GM10266 (cell line): ENCODE measurements around the gene OCIAD2.
"Not testable (repeated sequence)": the region's sequence is repeated elsewhere in the genome, so short reads cannot be mapped to it uniquely, and the experiment has no call there.

Experiments
- DNase-seq: peaks from one replicate; pipeline ENCODE4 v3.0.0; 2012; ENCODE audit errors: extremely low spot score
- TF ChIP-seq, protein P1 (sequence below): IDR thresholded peaks from 2 replicates; pipeline ENCODE4 v1.5.1; 2012; ENCODE audit warnings: mild to moderate bottlenecking, low read depth; ENCODE audit not compliant: control insufficient read depth, insufficient read depth; ENCODE audit errors: missing control alignments

The OCIAD2 gene

DNA sequence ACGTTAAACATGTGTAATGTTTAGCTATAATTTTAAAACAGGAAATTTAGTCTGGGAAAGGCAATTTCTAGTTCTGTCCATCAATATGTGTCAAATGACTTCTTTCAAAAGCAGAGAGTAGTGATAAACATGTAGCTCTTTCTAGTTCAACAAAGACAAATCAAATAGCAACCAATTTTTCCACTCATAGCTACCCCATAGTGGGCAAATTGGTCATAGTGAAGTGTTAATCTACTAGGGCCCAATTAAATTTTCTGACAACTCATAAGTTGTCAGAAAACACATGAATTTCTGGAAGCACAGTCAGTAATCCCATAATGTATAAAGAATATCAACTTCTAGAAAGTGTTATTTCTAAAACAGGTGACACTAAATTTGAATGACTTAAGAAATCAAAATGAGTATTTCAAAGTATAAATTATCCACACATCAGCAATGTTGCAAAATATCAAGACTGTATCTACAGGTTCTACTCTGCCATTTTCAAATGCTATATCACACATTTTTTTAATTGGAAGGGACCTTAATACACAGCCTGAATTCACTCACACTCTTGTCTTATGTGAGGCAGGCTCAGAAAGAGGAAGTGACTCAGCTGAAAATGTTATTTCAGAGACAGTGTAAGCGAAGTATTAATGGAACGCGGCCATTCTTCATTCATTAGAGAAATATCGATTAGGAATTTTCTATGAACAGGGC, 7.7 kb downstream of the OCIAD2 start:
- no peak for DNase-seq
- TF ChIP-seq, protein P1, sequence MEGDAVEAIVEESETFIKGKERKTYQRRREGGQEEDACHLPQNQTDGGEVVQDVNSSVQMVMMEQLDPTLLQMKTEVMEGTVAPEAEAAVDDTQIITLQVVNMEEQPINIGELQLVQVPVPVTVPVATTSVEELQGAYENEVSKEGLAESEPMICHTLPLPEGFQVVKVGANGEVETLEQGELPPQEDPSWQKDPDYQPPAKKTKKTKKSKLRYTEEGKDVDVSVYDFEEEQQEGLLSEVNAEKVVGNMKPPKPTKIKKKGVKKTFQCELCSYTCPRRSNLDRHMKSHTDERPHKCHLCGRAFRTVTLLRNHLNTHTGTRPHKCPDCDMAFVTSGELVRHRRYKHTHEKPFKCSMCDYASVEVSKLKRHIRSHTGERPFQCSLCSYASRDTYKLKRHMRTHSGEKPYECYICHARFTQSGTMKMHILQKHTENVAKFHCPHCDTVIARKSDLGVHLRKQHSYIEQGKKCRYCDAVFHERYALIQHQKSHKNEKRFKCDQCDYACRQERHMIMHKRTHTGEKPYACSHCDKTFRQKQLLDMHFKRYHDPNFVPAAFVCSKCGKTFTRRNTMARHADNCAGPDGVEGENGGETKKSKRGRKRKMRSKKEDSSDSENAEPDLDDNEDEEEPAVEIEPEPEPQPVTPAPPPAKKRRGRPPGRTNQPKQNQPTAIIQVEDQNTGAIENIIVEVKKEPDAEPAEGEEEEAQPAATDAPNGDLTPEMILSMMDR, result no peak

DNA sequence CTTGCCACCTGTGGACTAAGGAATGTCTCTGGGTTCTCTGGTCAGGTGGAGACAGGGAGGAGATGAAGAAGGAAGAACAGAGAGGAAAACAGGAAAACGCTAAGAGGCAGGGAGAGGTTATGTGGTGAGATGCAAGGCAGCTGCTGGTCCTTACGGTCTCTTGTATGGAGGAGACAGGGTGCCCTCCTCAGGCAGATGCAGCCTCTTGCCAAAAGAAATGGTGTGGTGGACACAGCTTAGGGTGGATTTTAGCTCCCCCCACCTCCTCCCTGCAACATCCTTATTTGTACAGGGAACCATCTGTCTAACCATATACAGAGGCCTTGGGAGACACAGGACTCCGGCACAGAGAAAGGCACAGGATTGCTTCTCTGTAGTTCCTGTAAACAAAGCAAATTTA, 9.7 kb downstream of the OCIAD2 start:
- TF ChIP-seq, protein P1, result no peak
- DNase-seq, result no peak

DNA sequence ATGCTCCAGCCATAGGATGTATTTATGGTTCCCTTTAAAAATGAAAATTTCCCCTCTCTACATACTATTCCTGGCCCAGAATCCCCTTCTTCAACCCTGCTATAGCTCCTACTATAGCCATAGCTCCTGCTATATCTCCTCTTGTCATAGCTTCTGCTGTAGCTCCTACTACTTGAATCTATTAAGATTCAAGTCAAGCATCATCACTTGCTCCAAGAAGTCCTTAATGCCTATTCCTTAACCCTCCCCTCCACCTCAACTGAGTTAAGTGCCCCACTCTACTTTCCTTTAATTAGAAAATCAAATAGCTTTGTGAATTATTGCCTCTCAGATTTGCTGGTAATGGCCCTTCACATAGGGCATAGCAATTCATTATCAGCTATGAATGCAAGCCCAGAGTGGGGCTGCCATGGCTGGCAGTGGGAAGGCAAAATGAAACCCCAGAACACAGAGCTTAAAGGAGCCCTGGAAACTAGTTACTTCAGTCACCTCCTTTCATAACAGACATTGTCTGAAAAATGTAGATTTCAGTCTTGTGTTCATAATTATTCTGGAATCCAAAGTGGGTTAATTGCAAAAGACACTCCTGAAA, 15.4 kb downstream of the OCIAD2 start:
- TF ChIP-seq, protein P1, result no peak
- DNase-seq, result no peak

DNA sequence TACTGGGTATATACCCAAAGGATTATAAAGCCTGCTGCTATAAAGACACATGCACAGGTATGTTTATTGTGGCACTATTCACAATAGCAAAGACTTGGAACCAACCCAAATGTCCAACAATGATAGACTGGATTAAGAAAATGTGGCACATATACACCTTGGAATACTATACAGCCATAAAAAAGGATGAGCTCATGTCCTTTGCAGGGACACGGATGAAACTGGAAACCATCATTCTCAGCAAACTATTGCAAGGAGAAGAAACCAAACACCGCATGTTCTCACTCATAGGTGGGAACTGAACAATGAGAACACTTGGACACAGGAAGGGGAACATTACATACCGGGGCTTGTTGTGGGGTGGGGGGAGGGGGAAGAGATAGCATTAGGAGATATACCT, 16.8 kb downstream of the OCIAD2 start:
- DNase-seq, result not testable (repeated sequence)

DNA sequence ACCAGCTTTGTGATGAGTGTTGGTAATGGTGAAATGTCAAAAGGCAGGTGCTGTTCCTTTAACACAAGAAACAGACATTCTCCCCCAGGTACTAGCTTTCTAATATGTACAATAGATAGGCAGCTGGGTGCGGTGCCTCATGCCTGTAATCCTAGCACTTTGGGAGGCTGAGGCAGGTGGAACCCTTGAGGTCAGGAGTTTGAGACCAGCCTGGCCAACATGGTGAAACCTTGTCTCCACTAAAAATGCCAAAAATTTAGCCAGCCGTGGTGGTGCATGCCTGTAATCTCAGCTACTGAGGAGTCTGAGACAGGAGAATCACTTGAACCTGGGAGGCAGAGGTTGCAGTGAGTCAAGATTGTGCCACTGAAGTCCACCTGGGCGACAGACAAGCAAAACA, 24.9 kb downstream of the OCIAD2 start:
- DNase-seq, result not testable (repeated sequence)

DNA sequence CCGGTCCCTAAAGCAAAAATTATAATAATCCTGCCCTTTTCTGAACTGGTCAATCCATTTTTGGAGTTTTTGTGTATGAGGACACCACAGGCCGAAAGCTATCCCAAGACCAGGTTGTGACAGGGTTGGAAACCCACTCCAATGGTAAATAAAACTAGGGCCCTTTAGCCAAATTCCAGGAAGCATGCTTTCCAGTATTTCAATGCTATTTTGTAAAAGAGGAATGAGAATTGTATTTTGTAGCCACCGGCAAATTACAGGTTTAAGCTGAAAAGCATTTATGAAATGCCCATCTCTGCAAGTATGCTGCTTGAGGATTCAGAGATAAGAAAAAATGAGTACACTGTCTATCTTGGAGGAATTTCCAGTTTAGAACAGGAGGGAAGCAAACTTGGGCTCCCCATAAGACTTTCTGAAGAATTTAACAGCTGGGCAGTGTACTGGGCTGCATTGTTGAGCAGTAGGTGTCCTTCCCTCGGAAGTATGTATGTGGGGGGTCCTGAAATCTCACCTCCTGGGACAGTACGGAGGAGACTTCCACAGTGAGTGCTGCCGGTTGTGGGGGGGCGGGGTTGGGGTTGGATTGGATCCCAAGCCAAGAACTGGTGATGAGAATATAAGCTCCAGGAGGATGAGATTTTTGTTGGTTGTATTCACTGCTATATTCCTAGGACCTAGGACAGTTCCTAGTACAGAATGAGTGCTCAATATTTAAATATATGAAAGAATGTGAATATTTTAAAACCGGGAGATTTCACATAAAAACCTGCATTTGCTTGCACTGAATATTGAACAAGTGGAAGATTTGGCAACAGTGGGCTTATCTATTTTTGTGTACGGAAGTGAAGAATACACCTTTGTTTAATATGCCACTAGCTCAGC, 26.8 kb downstream of the OCIAD2 start:
- TF ChIP-seq, protein P1, result no peak
- DNase-seq, result no peak

DNA sequence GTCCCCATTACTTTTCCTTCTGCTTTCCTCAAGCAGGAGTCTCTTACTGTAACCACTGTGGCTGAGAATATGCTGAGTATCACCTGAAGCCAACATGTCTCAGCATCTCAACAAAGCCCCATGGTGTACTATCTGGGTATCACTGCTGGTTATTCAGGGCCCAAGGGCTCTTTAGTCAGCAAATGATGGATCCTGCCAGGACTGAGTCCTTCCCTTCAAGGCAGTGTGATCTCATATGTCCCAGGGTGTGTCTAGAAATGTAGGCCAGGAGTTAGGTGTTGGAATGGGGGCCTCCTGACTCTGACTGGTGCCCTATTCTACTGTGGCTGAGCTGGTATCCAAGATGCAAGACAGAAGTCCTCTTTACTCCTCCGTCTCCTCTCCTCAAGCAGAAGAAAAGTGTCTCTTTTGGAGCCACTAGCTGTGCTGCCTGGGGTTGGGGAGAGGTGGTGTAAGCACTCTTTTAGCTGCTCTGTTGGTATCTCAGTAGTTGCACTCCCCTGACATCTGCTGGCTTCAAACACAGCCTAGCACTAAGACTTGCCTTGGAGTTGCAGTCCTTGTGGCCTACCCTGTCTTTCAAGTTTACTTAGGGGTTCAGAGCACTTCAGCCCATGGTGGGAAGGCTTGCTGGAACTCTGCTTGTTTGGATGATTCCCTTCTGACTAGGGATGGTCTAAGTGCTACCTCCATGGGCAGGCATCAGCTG, 28.6 kb downstream of the OCIAD2 start:
- DNase-seq, result no peak
- TF ChIP-seq, protein P1, result no peak

DNA sequence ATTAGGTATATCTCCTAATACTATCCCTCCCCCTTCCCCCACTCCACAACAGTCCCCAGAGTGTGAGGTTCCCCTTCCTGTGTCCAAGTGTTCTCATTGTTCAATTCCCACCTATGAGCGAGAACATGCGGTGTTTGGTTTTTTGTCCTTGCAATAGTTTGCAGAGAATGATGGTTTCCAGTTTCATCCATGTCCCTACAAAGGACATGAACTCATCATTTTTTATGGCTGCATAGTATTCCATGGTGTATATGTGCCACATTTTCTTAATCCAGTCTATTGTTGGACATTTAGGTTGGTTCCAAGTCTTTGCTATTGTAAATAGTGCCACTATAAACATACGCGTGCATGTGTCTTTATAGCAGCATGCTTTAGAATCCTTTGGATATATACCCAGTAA, 41.9 kb downstream of the OCIAD2 start:
- DNase-seq, result not testable (repeated sequence)
